ENCODE results near the gene CREB3L2. TPM values are rescaled to one million over a fixed set of nuclear protein-coding genes. Genes with fewer than 3 reads are reported as not detected.
A peak's percentile ranks its signal among the peaks of the same experiment; 100 is the strongest.
"Not testable (repeated sequence)": the region's sequence is repeated elsewhere in the genome, so short reads cannot be mapped to it uniquely, and the experiment has no call there.

CREB3L2 gene
- total and polyA plus RNA-seq, 9 donors: 15.4 to 48.9 (median 32.7) TPM

DNA sequence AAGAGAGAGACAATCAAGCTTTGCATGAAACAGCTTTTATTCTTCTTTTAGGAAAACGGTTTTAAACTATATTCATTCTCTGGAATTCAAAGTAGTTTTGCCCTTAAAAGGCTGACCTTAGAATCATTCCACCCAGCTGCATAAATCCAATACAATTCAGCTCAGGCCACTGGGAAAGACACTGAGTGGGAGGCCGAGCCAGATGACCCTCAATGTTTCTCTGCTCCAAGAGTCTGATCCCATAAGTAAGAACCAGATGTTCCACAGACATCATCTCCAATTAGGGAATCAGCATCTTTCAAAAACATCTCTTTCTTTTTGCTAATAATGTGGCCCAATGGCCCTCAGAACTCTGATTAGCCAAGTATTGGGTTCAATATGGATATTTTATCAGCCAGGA, 26.1 kb downstream of the CREB3L2 start:
- peaks cover 27% of the 10 kb centered on the region for H3K4me1 ChIP-seq (ENCODE audit: control insufficient read depth, insufficient read depth, low read length)
- peak; percentile 93 for DNase-seq
- H3K36me3 ChIP-seq (ENCODE audit: control insufficient read depth, insufficient read depth, low read length): peaks cover 13% of the 10 kb centered on the region
- H3K27me3 ChIP-seq (ENCODE audit: control insufficient read depth, insufficient read depth, low read length): no peaks in the 10 kb centered on the region
- no peak overlapping the region for H3K4me3 ChIP-seq (ENCODE audit: low read length)
- peak overlapping the region; percentile 85 for H3K27ac ChIP-seq (ENCODE audit: low read length)
- H3K9me3 ChIP-seq (replicated peaks; ENCODE audit: control insufficient read depth, low read depth, low read length): no peaks in the 10 kb centered on the region
- no CpG with 5 or more reads among the region's 2 CpGs for WGBS (ENCODE audit: insufficient coverage)

DNA sequence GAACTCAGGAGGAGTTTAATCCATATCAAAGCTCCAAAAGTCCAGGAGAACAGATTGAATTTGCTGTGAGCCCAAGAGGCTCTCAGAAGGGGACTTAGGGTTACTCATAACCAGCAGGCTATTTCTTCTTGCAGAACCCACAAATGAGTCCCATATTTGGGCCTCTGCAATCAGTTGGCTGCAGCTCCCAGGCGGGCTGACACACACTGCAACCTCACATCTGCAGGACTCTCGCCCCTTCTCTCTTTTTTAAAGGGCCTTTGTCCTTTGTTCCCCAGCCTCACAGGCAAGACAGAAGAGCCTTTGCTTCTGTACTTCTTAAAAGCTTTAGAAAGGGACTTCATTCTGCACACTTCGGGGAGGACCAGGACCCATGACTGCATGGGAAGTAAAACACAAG, 26.7 kb downstream of the CREB3L2 start:
- H3K4me1 ChIP-seq (ENCODE audit: control insufficient read depth, insufficient read depth, low read length): peaks cover 30% of the 10 kb centered on the region
- DNase-seq: peak; percentile 67
- no peaks in the 10 kb centered on the region for H3K9me3 ChIP-seq (replicated peaks; ENCODE audit: control insufficient read depth, low read depth, low read length)
- H3K27me3 ChIP-seq (ENCODE audit: control insufficient read depth, insufficient read depth, low read length): no peaks in the 10 kb centered on the region
- 0% methylated on average over 2 of the region's 3 CpGs for WGBS (ENCODE audit: insufficient coverage)
- no peak overlapping the region for H3K4me3 ChIP-seq (ENCODE audit: low read length)
- peaks cover 13% of the 10 kb centered on the region for H3K36me3 ChIP-seq (ENCODE audit: control insufficient read depth, insufficient read depth, low read length)
- peak overlapping the region; percentile 85 for H3K27ac ChIP-seq (ENCODE audit: low read length)

DNA sequence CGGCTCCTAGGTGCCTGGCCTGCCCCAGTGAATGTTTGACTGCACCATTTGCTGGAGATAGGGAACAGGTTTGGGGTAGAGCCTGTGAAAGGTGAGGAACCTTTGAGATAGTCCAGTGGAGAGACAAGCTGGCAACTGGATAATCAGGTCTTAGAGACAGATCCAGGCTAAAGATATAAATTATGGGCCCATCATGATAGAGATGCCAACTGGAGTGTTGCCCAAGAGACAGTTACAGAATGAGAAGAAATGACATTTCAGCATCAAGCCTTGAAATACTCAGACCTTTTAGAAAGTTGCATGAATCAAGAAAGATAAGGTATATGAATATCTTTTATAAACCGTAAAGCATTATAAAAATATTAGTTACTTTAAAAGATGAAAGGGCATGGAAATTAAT, 27.1 kb downstream of the CREB3L2 start:
- DNase-seq: no peak
- H3K36me3 ChIP-seq (ENCODE audit: control insufficient read depth, insufficient read depth, low read length): peaks cover 13% of the 10 kb centered on the region
- 88% methylated on average over 1 of the region's 2 CpGs for whole genome bisulfite sequencing (ENCODE audit: insufficient coverage)
- H3K4me3 ChIP-seq (ENCODE audit: low read length): no peak overlapping the region
- H3K4me1 ChIP-seq (ENCODE audit: control insufficient read depth, insufficient read depth, low read length): peaks cover 30% of the 10 kb centered on the region
- peak overlapping the region; percentile 85 for H3K27ac ChIP-seq (ENCODE audit: low read length)
- no peaks in the 10 kb centered on the region for H3K27me3 ChIP-seq (ENCODE audit: control insufficient read depth, insufficient read depth, low read length)
- no peaks in the 10 kb centered on the region for H3K9me3 ChIP-seq (replicated peaks; ENCODE audit: control insufficient read depth, low read depth, low read length)

DNA sequence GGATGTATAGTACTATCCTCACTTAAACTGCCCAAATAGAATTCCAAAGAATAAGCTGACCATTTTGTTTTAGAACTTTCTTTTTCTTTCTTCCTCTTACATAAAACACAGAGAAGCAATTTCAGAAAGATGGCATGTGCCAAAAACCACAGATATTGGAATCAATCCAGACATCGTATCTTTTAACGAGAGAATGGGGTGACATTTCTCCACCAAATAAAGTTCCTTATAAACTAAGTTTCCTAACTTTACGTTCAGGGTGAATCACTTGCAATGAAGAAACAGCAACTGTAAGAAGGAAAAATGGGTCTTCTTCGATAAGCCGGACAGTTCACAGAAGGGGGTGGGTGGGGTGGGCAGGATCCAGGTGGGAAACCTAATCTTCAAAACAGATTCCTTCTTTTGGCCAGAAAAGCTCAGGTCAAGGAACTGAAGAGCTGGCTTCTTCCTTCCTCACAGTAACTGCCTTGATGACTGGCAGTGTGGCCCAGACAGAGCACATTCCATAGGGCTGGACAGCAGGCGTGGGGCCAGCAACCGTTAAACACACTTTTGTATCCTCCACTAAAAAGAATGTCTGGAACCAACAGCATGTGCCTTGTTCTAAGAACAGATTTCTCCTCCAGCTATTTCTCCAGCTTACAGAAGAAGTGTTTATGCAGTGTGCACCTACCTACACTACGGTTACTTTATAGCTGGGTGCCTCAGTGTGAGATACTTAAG, 31.5 kb downstream of the CREB3L2 start:
- Histone ChIP-seq H3K36me3 (ENCODE audit: control insufficient read depth, insufficient read depth, low read length) (peaks cover 4% of the 10 kb centered on the region), H3K4me1 (ENCODE audit: control insufficient read depth, insufficient read depth, low read length) (peaks cover 25% of the 10 kb centered on the region), H3K4me3 (ENCODE audit: low read length) (no peak overlapping the region), H3K27me3 (ENCODE audit: control insufficient read depth, insufficient read depth, low read length) (no peaks in the 10 kb centered on the region), H3K27ac (ENCODE audit: low read length) (peak overlapping the region; percentile 62), H3K9me3 (replicated peaks; ENCODE audit: control insufficient read depth, low read depth, low read length) (peaks cover 3% of the 10 kb centered on the region)
- WGBS (ENCODE audit: insufficient coverage): 35% methylated on average over 4 of the region's 8 CpGs
- peak; percentile 79 for DNase-seq

DNA sequence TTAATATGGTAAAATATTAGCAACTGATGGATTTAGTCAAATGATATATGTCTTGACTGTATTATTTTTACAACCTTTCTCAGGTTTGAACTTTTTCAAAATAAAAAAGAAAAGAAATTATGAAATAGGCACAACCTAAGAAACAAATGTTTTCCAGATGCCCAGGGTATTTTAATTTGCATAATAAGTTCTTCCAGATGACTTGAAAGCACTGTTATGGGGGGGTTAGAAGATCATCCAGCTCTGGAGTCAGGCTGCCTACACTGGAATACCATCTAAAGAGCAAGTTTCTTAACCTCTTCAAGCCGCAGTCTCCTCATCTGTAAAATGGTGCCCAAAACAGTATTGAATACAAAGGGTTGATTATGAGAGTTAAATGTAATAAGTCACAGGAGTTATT, 32.1 kb downstream of the CREB3L2 start:
- DNase-seq: no peak
- peaks cover 3% of the 10 kb centered on the region for H3K9me3 ChIP-seq (replicated peaks; ENCODE audit: control insufficient read depth, low read depth, low read length)
- H3K27ac ChIP-seq (ENCODE audit: low read length): no peak overlapping the region
- WGBS (ENCODE audit: insufficient coverage): no CpG with 5 or more reads among the region's 1 CpG
- H3K27me3 ChIP-seq (ENCODE audit: control insufficient read depth, insufficient read depth, low read length): no peaks in the 10 kb centered on the region
- peaks cover 4% of the 10 kb centered on the region for H3K36me3 ChIP-seq (ENCODE audit: control insufficient read depth, insufficient read depth, low read length)
- no peak overlapping the region for H3K4me3 ChIP-seq (ENCODE audit: low read length)
- peaks cover 22% of the 10 kb centered on the region for H3K4me1 ChIP-seq (ENCODE audit: control insufficient read depth, insufficient read depth, low read length)

DNA sequence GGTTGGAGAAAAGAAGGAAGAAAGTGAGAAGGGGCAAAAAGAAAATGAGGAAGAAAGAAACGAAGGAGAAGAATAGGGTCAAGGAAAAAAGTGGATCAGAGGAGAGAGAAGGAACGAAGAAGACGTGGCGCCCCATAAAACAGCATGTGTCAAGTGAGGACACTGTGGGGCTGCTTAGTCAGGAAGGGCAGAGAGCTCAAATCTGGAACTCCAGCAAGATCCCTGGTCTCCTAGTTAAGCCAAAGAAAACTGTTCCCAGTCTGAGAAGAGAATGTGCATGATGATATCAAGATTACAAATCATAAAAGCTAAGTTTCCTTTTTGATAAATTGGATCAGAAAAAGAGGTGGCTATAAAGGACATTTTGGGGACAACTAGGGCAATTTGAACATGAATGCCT, 33.0 kb downstream of the CREB3L2 start:
- H3K4me1 ChIP-seq (ENCODE audit: control insufficient read depth, insufficient read depth, low read length): peaks cover 18% of the 10 kb centered on the region
- no peak overlapping the region for H3K4me3 ChIP-seq (ENCODE audit: low read length)
- peaks cover 3% of the 10 kb centered on the region for H3K9me3 ChIP-seq (replicated peaks; ENCODE audit: control insufficient read depth, low read depth, low read length)
- no peaks in the 10 kb centered on the region for H3K27me3 ChIP-seq (ENCODE audit: control insufficient read depth, insufficient read depth, low read length)
- H3K36me3 ChIP-seq (ENCODE audit: control insufficient read depth, insufficient read depth, low read length): peaks cover 2% of the 10 kb centered on the region
- no peak for DNase-seq
- H3K27ac ChIP-seq (ENCODE audit: low read length): no peak overlapping the region
- WGBS (ENCODE audit: insufficient coverage): 93% methylated on average over 4 of the region's 4 CpGs

DNA sequence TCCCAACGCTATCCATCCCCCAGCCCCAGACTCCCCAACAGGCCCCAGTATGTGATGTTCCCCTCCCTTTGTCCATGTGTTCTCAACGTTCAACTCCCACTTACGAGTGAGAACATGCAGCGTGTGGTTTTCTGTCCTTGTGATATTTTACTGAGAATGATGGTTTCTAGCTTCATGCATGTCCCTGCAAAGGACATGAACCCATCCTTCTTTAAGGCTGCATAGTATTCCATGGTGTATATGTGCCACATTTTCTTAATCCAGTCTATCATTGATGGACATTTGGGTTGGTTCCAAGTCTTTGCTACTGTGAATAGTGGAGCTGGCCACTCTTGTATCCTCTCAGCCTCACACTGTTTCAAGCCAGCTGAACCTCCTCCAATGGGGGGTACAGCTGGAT, 33.5 kb downstream of the CREB3L2 start:
- no CpG with 5 or more reads among the region's 4 CpGs for WGBS (ENCODE audit: insufficient coverage)
- H3K9me3 ChIP-seq (replicated peaks; ENCODE audit: control insufficient read depth, low read depth, low read length); H3K27me3 ChIP-seq (ENCODE audit: control insufficient read depth, insufficient read depth, low read length); H3K4me3 ChIP-seq (ENCODE audit: low read length); H3K27ac ChIP-seq (ENCODE audit: low read length); H3K36me3 ChIP-seq (ENCODE audit: control insufficient read depth, insufficient read depth, low read length); DNase-seq: not testable (repeated sequence)
- H3K4me1 ChIP-seq (ENCODE audit: control insufficient read depth, insufficient read depth, low read length): peaks cover 18% of the 10 kb centered on the region

DNA sequence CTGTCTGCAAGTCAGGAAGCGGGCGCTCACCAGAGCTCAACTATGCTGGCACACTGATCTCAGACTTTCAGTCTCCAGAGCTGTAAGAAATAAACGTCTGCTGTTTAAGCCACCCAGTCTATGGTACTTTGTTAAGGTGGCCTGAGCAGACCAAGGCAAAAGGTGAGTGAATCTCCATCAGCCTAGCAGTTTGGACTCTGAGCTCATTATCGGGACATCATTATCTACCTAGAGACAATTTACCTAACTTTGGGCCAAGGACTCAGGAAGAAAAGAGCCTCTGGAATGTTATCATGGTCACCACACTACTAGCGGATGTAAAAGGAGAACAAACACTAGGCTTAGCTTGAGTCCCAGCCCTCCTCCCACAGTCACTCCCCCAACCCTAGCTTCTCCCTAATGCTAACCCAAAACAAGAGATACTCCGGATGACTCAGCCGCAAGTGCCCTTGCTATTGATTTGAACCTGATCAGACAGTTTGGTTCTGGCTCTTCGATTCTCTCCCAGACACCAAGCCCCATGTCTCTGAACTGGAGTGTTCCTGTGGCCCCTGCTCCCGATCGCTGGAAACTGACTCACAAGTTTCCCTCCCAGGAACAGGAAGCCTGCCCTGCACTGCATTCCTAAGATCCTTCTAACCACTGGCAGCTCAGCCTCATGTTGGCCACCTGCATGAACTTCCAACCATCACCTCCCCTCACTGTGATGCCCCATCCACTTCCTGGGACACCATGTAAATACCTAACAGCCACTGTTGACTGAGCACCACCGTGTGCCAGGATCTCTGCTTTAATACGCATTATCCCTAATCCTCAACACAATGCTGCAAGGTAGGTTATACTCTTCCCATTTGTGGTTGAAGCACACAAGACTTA, 34.5 kb downstream of the CREB3L2 start:
- Histone ChIP-seq H3K4me3 (ENCODE audit: low read length) (no peak overlapping the region), H3K9me3 (replicated peaks; ENCODE audit: control insufficient read depth, low read depth, low read length) (peaks cover 3% of the 10 kb centered on the region), H3K27ac (ENCODE audit: low read length) (peak overlapping the region; percentile 37), H3K36me3 (ENCODE audit: control insufficient read depth, insufficient read depth, low read length) (peaks cover 4% of the 10 kb centered on the region), H3K4me1 (ENCODE audit: control insufficient read depth, insufficient read depth, low read length) (peaks cover 18% of the 10 kb centered on the region), H3K27me3 (ENCODE audit: control insufficient read depth, insufficient read depth, low read length) (no peaks in the 10 kb centered on the region)
- 85% methylated on average over 7 of the region's 12 CpGs for WGBS (ENCODE audit: insufficient coverage)
- DNase-seq: no peak

DNA sequence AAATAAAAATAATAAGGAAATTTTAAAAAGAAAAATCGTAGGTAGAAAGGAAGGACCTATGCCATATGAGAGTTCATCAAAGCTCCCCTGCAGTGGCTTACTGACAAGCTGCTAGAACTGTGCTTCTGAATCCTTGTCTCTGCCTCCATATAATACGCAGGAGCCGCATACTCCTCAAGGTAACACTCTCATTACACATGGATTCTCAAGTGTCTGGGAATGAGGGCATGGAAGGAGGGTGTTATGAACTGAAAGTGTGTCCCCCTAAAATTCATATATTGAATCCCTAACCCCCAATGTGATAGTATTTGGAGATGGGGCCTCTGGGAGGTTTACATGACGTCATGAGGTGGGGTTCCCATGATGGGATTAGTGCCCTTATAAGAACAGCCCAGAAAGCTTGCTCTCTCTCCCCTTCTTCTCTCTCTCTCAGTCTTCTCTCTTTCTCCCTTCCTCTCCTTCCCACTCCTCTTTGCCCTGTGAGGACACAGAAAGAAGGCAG, 35.2 kb downstream of the CREB3L2 start:
- Histone ChIP-seq H3K9me3 (replicated peaks; ENCODE audit: control insufficient read depth, low read depth, low read length) (peaks cover 3% of the 10 kb centered on the region), H3K27me3 (ENCODE audit: control insufficient read depth, insufficient read depth, low read length) (no peaks in the 10 kb centered on the region), H3K36me3 (ENCODE audit: control insufficient read depth, insufficient read depth, low read length) (peaks cover 4% of the 10 kb centered on the region), H3K27ac (ENCODE audit: low read length) (peak overlapping the region; percentile 8), H3K4me1 (ENCODE audit: control insufficient read depth, insufficient read depth, low read length) (peaks cover 18% of the 10 kb centered on the region), H3K4me3 (ENCODE audit: low read length) (no peak overlapping the region)
- WGBS (ENCODE audit: insufficient coverage): no CpG with 5 or more reads among the region's 4 CpGs
- DNase-seq: no peak

DNA sequence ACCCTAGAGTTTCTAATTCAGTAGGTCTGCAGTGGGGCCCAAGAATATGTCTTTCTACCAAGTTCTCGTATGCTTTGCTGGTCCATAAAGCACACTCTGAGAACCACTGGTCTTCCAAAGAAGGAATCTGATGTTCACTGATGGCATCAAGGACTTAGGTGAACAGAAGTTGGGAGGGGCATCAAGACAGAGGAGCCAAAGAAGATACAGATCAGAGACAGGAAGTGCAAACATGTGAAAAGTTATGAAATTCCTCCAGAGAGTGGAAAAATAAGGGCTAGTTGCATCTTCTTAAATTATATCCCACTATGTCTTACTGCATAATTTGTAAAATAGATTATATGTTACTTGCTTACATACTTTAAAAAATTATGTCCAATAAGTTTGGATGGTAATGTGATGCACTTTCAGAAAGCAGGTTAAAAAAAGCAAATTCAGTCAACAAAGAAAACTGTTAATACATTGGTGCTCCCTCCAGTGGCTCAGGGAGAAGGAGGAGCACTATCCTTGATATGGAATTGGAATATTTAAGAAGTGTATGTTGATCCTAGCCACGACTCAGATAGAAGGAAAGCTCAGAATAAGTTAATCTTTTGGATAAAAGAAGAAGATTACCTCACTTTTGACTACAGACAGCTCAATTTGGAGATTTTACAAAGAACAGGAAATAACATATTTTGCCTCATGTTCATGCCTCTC, 35.8 kb downstream of the CREB3L2 start:
- DNase-seq: no peak
- 100% methylated on average over 1 of the region's 2 CpGs for WGBS (ENCODE audit: insufficient coverage)
- Histone ChIP-seq H3K9me3 (replicated peaks; ENCODE audit: control insufficient read depth, low read depth, low read length) (peaks cover 3% of the 10 kb centered on the region), H3K27ac (ENCODE audit: low read length) (no peak overlapping the region), H3K36me3 (ENCODE audit: control insufficient read depth, insufficient read depth, low read length) (peaks cover 4% of the 10 kb centered on the region), H3K4me1 (ENCODE audit: control insufficient read depth, insufficient read depth, low read length) (peaks cover 18% of the 10 kb centered on the region), H3K27me3 (ENCODE audit: control insufficient read depth, insufficient read depth, low read length) (no peaks in the 10 kb centered on the region), H3K4me3 (ENCODE audit: low read length) (no peak overlapping the region)
